ENCODE results near the gene ARHGAP26.
"Not testable (repeated sequence)": the region's sequence is repeated elsewhere in the genome, so short reads cannot be mapped to it uniquely, and the experiment has no call there.

Gene ARHGAP26

DNA sequence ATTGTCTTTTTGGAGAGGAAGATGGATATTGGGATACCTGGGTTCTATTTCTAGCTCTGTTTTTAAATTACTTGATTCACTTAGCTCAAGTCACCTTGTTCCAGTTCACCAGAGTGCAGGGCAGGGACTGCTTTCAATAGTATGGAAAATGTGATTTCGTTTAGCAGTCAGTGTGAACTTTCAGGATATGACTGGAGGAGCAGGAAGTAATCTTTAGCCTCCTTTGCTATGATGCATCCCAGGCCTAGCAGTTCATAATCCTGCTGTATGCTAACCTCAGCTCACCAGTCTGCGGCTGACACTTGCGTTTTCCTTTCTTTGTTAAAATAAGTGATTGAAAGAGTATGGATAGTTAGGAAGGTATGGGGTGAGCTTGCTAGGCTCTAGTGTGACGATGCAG, 169.7 kb downstream of the ARHGAP26 start:
- no peak for DNase-seq

DNA sequence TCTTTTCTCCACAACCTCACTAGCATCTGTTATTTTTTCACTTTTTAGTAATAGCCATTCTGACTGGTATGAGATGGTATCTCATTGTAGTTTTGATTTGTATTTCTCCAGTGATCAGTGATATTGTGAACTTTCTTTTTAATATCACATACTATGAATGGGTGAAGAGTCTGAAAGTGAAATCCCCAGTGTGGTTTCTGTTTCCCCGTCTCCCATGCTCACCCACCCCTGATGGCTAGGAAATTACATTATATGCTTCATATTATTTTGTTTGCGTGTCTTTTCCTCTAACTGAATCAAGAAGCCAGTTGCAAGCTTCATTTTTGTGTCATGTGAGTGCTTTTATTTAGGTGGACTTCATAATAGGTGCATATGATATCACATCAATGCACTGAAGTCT, 171.1 kb downstream of the ARHGAP26 start:
- no peak for DNase-seq

DNA sequence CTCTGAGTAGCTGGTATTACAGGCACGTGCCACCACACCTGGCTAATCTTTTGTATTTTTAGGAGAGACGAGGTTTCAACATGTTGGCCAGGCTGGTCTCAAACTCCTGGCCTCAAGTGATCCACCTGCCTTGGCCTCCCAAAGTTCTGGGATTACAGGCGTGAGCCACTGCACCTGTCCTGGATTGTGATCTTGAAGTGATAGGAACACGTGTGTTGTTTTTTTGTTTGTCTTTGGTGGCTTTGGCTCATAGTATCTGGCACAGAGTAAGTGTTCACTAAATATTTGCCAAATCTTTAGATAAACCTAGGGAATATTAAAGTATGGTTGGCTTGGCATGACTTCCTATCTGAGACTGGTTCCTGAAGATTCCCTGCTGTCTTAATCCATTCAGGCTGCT, 172.7 kb downstream of the ARHGAP26 start:
- DNase-seq, result no peak

DNA sequence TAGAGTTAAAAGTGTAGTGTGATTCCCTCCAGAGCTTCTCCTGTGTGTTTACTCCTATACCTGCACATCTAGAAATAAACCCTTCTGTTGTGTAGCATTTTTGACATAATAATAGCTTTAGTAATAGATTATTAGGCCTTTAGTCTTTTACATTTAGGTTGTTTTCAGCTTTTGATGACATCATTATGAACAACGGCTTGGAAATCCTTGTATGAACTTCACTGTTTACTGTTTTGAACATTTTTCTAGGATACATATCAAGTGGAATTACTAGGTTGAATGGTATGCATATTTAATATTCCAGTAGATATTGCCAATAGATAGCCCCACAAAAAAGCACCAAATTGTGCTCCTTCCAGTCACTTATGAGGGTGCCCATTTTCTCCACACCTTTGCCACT, 174.0 kb downstream of the ARHGAP26 start:
- DNase-seq, result no peak

DNA sequence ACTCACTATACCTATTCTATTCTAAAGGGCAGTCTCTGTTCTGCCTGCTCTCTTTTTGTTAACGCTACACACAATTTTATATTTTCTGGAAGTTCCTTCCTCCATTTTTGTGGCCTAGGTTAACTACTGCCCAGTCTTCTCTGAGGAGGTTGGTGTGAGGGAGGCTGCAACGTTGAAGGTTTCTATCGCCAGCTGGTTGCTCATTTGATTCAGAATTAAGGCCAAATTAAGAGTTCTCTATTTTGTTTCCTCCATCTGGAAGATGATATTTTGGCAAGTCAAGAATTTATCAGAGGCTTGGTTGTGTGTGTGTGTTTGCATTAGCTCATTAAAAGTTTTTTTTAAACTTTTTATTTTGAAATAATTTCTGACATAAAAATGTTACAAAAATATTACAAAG, 175.1 kb downstream of the ARHGAP26 start:
- DNase-seq, result no peak

DNA sequence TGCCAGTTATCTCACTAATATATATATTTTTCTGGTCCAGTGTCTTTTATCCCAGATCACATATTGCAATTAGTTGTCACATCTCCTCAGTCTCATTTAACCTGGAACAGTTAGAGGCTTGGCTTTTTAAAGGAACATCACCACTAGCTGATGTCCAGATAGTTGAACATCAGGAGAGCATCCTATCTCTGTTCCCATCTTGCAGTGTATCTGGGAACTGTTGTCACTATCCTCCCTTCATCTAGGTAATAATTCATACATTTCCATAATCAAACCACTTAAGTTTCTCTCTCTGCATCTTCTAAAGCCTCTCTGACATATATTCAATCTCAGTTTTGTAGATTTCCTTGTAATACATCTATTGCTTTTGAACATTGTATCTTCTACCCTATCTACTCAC, 175.7 kb downstream of the ARHGAP26 start:
- DNase-seq, result no peak

DNA sequence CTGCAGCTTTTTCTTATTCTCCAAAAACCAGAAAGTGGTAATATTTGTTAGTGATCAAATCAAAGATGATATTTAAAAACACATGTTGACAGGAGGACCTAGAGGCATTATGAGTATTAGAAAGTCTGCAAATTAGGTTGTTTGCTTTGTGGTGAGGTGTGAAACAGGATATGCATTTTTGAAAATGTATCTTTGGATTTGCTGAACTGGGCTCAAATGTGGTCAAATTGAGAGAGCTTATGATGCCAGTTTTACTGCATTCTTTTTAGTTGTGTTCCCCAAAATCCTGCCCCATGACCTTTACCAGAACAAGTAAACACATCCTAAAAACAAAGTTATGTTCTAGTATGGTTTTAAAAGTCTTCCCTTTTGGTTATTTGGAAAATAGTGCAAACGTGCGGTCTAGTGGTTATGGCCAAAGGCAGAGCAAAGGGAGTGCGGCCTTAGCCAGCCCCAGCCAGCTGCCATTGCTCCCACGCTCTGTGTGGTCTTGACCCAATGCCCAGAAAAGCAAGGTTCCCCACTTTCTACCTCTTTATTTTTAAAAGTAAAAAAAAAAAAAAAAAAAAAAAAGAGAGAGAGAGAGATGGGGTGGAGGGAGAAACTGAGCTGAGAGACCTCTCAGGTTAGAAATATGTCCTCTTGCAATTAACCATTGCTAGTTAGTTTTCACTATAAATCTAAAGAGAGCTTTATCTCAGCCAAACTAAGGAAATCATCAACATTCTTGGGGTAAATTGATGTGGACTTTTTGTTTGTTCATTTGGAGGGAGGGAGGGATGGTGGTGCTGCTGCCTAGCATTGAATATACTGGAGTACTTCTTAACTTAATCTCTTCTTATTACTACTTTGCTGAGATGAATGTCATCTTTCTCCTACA, 176.6 kb downstream of the ARHGAP26 start:
- no peak for DNase-seq

DNA sequence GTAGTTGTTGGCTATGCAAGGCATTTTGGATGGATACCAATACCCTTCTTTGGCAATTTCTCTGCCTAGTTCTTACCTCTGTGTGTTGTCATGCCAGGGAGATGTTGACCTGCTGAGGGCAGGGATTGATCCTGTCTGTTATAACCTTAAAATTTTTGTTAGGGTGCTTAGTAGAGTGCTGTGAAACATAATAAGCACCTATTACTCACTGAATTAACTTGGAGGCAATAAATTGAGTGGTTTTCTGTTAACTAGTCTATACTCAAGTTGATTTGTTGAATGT, 177.2 kb downstream of the ARHGAP26 start:
- DNase-seq, result no peak

DNA sequence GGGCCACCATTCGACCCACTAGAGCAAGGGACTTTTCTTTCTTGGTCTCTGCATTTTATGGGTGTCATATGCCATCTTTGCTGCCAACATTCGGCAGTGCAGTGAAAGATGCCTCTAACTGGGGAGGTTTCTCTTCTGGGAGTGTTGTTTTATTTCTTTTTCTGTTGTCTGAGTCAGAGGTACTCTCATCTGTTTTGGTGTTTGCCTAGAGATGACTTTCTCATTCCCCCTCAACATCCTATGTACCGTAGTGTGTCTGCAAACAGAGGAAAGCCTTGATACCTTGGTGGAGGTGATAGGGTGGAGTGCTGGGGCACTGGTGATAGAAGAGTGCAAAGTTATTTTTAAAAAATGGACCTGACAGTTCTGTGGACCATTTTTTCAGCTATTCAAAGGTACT, 182.1 kb downstream of the ARHGAP26 start:
- no peak for DNase-seq

DNA sequence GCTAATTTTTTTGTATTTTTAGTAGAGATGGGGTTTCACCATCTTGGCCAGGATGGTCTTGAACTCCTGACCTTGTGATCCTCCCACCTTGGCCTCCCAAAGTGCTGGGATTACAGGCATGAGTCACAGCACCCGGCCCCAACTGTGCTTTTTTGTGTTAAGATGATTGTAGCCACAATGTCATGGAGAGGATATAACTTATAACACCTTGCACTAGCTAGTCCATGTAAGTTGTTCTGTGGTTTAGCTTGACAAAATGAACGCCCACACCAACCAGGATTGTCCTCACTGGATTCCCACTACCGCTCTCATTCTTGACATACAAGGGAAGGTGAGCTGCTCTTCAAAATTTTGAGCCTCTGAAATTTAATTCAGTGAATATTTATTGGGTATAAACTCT, 182.7 kb downstream of the ARHGAP26 start:
- DNase-seq, result not testable (repeated sequence)

DNA sequence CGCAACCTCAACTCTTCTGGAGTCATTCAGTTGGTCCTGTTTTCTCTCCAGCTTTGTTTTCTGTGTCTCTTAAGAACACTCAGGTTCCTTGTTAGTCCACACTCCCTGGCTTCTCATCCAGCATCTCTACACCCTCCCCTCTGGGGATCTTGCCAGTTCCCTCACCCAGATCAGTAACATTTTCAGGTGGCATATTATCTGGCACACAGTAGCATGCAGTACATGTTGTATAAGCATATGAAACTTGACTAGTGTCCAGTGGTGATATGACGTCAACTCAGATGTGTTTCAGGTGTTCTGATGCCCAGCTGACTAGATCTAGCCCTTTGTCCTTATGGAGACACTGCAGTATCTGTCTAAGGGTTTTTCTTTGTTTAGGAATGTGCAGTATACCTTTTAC, 184.3 kb downstream of the ARHGAP26 start:
- no peak for DNase-seq

DNA sequence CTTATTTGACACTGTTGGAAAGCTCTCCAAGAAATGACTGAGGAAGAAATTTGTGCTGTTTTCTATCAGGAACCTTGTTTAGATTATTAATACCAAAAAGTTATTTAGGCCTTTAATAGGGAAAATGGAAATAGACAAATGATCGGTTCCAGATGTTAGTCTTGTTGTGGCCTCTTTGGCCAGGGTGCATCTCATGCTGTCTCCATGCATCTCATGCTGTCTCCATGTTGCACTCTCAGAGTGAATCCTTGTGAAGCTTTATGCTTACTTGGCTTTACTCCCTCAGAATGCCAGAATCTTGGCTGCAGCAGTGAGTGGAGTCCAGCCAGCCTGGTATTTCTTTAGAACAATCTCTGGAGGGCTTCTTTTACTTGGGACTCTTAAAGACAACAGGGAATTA, 185.5 kb downstream of the ARHGAP26 start:
- DNase-seq, result no peak

DNA sequence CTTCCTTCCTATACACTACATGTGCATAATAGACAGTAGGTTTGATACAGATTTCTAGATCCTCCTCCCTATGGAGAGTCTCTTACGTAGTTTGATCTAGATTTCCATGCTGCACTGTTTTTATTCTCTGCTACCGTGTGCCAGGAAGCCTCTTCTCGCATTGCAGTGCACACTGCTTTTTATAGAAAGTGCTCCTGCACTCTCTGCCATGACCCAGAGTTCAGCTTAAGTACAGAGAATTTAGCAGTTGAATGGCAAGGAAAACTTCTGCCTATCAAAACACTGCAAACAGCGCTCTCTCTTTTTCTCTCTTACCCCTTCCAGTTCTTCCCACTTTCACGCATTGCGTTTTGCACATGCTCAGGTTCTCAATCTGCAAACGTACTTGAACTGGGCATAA, 187.4 kb downstream of the ARHGAP26 start:
- DNase-seq, result no peak

DNA sequence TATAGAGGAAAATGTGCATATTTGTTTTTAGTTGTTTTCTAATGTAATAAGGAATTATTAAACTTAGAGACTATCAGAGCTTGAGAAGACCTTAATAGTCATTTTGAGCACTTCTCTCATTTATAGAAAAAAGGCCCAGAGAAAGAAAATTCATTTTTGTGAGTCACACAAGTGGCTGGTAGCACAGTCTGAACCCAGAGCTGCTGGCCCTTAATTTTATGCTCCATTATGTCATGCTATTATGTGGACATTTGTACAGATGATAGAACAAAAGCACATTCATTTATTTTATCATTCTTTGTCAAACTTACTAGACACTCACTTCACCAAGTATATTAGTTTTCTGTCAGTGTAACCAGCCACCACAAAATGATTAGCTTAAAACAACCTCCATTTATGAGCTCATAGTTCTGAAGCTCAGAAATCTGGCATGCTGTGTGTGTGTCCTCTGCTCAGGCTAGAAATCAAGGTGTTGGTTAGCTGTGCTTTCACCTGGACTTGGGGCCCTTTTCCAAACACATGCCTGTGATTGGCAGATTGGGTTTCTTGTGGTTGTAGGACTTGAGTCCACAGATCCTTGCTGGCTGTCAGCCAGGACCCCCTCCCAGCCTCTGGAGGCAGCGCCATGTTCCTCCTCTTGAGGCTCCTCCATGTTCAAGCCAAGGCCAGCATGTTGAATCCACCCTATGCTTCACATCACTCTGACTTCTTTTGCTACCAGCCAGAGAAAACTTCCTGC, 188.9 kb downstream of the ARHGAP26 start:
- no peak for DNase-seq

DNA sequence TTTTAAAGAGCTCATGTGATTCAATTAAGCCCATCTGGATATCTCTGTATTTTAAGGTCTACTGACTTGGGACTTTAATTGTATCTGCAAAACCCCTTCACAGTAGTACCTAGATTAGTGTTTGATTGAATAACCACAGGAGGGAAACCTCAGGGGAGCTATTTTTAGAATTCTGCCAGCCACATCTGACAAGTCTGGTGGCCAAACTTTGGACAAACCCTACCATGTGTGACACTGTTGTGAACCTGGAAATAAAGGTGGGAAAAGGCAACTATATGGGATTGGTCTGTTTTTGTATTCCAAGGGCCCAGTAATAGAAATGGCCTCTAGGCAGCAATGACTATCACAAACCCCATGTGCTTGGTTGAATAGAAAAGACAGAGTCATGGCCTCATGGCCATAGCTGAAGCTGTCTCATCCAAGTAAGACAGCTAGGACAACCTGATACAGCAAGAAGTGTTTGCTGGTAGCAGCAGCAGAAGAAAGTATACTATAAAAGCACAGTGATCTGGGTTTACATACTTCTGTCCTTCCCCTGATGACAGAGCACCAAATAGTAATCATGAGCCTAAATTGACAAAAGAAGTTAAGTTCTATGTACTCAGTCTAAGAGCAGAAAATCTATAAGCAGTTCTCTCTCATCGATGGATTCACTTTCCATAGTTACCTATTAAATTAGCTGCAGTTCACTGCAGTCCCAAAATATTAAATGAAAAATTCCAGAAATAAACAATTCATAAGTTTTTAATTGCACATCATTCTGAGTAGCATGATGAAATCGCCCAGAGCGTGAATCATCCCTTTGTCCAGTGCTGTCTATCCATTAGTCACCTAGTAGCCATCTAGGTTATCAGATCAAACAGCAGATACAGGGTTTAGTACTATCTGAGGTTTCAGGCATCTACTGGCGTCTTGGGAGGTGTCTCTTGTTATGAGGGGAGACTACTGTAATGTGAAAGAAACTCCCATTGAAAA, 189.8 kb downstream of the ARHGAP26 start:
- DNase-seq, result no peak

DNA sequence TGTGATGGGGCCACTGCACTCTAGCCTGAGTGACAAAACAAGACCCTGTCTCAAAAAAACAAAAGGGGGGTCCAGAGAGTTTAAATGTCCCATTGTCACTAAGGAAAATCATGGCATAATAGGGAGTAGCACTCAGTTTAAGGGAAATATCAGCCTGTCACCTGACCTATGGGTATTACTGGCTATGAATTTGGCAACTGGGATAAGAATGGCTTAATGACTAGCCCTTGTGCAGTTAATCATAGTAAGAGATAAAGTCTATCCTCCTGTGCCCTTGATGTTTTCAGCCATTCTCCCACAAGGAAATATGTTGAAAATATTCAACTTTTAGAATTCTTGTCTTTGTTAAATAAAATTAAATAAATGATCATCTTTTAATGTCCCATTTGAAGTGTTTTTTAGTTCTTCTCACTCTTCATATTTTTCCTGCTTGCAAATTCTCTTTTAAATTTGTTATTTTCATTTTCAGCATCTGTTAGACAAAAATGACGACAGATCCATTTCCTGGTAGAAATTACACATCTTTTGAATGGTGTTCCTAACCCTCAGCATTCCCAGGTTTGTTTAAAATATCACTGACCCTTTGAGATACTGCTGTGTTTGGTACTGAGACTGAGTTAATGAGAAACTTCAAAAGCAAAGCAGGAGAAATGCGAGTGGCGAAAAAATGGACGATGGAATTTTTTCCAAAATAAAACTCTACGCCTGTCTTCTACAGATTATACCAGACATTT, 191.4 kb downstream of the ARHGAP26 start:
- DNase-seq, result no peak

DNA sequence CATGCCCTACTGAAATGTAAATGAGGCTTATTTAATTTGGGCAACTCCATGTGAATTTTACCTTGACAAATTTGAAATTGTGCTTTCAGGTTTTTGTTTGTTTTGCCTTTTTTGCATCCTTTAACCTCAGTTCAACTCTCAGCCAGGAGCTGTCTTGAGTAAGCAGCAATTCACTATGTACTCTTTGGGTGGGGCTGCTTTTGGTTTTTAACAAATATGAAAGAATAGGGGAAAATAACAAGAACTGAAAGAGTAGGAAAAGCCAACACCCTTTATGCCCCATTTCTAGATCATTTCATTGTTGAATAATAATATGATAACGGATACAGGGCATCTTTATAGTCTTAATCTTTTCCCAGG, 192.0 kb downstream of the ARHGAP26 start:
- DNase-seq, result no peak

DNA sequence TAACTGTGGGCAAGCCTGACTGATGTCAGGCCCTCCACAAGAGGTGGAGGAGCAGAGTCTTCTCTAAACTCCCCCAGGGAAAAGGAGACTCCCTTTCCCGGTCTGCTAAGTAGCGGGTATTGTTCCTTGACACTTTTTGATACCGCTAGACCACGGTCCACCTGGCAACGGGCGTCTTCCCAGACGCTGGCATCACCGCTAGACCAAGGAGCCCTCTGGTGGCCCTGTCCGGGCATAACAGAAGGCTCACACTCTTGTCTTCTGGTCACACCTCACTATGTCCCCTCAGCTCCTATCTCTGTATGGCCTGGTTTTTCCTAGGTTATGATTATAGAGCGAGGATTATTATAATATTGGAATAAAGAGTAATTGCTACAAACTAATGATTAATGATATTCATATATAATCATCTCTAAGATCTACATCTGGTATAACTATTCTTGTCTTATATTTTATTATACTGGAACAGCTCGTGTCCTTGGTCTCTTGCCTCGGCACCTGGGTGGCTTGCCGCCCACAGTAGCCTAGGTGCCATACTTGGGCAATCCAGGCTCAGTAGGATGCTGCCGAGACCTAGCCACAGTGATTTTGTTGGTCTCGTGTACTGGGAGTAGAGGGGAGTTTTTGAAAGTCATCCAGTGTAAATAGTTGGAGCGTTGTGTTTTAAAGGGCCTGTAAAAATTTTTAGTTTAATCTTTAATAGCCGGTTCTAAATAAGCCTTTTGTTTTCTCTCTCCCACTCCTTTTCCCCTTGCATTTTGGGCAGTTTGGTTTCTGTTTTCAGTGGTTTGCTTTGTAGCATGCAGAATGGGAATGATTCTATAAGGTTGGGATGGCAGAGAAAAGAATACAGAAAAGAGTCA, 195.3 kb downstream of the ARHGAP26 start:
- DNase-seq, result not testable (repeated sequence)

DNA sequence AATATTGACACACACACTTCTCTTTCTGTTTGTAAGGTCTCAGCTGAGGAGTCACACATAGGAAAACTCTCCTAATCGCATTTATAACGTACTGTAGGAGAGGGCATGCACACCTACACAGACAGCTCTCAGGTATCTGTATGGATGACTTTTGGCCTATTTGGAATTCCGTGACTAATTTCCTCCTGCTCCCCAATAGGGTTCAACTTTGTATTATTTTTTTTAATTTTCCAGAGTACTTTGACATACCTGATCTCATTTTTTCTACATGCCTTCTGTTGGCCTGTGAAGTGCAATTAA, 195.9 kb downstream of the ARHGAP26 start:
- DNase-seq, result no peak

DNA sequence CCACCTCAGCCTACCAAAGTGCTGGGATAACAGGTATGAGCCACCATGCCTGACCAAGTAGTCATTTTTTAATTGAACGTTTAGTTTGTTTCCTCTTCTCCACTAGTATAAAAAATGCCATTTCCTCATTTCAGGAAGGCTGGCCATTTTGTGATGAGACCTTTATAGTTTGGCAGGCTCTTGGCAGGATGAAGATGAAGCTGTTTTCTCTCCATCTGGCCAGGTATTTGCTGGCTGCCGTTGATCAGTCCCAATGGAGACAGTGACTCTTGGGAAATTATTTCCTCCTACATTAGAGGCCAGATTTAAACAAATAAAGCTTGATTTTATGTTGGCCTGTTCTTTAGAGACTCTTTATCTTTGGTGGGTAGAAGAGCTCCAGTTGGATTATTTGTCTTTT, 199.0 kb downstream of the ARHGAP26 start:
- DNase-seq, result no peak

DNA sequence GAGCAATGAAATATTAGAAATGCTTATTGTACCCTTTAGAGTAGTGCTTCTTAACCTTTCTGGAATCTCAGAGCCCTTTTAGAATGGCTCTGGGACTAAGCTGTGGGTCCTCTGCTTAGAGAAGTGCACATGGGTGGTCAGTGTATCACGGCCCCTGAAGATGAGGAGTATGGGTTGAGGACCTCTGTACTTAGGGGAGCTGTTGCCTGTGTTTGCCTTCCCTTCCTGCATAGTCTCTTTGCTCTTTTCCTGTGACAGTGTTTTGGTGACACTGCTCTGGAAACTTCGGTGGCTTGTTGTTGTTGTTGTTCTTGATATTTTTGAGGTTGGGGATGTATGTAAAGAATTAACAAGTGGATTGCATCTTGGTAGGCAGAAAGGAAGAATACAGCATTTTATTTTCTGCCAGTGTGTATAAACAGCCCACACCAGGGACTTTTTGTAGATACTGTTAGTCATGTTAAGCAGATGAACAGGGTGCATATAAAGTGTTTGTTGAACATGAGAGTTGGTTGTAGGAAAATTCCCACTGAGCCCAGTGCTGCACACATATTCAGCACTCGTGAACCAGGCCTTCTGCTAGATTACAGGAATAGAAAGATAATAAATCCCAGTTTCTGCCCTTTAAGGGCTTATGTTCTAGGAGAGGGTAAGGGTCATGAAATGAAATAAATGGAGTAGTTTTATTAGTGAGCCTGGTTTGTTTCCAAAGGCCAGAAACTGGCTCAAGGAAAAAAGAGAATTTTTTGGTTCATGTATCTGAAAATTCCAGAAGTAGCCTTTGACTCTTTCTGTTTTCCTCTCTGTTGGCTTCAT, 199.7 kb downstream of the ARHGAP26 start:
- no peak for DNase-seq

Measured in stimulated activated CD4-positive, alpha-beta T cell treated with anti-CD3 and anti-CD28 coated beads, Interleukin-4, amount 100 ng/mL, for 24 hours (primary cell).